HG03442 (cell line): ENCODE measurements around the gene GDF2.

ENCODE experiments used
- ATAC-seq: cut with Tn5 transposase; IDR thresholded peaks from one replicate; pipeline ENCODE4 v1.9.1; 2021; ENCODE audit warnings: mild to moderate bottlenecking, moderate library complexity; ENCODE audit not compliant: unreplicated experiment

The GDF2 gene

DNA sequence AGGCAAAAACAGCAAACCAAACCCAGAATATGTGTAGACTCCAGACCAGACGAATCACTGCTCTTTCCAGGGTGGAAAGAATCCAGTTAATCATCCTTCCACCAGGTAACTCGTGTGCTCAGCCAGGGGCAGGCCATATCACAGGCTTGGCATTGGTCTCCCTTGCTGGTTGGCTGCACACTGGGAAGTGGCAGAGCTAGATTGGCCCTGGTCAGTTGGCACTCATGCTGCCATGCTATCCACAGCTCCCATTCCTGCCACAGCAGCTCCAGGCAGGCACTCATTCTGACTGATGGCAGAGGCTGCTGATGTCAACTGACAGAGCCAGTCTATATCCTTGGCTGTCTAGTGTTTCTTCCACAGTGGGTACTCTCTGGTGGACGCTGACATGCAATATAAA is 31.9 kb upstream of the GDF2 start:
- ATAC-seq, result no peak

- no peak for ATAC-seq
Measured at GRCh38 chr10:47291682-47292081, 30.6 kb upstream of the GDF2 start.

- ATAC-seq, result no peak
Measured at GRCh38 chr10:47294057-47294456, 28.2 kb upstream of the GDF2 start.

DNA sequence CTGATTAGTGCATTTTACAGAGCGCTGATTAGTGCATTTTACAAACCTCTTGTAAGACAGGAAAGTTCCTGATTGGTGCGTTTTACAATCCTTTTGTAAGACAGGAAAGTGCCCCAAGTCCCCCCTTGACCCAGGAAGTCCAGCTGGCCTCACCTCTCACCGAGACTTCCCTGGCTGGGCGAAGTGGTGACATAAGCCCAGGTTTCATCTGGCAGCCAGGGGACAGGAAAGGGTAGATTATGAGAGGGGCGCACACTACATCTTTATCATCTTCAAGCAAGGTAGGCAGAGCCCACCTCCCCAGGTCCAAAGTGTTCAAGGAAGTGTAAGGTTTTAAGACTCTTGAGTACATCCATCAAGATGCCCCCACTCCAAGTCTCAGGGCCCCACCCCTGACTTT is 27.8 kb upstream of the GDF2 start:
- no peak for ATAC-seq

GRCh38 chr10:47295411-47295810 is 26.8 kb upstream of the GDF2 start:
- ATAC-seq, result no peak

DNA sequence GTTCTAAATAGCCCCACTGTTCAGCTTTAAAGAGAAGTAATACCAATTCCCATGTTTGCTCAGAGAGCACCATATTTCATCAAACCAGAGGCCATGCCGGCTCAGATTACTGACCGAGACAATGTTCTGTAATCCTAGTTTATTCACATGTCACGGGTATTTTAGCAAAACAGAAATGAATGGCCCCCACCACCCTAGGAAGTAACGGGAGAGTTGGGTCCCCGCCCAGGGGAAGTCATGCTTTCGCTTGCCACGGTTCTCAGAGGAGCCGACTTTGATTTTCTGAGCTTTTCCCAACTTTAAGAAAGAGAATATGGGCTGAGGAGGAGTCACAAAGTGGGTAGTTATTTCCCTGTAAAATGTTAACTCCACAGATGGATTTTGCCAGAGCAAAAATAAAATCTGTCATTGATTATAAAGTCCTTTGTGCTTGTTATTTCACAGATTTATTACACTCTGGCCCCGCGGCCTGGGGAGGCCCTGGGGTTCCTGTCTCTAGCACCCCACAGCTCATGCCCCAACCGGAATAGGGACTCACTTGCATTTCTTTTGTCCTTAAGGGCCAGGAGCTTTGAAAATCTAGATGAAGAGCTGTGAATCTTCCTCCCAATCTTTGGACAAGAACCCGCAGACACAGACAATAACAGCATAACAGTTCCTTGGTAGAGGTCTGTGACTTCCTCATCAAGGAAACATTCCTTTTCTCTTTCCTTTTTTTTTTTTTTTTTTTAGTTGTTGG is 25.9 kb upstream of the GDF2 start:
- ATAC-seq, result no peak

- ATAC-seq, result no peak
Measured at GRCh38 chr10:47296941-47297340, 25.3 kb upstream of the GDF2 start.

DNA sequence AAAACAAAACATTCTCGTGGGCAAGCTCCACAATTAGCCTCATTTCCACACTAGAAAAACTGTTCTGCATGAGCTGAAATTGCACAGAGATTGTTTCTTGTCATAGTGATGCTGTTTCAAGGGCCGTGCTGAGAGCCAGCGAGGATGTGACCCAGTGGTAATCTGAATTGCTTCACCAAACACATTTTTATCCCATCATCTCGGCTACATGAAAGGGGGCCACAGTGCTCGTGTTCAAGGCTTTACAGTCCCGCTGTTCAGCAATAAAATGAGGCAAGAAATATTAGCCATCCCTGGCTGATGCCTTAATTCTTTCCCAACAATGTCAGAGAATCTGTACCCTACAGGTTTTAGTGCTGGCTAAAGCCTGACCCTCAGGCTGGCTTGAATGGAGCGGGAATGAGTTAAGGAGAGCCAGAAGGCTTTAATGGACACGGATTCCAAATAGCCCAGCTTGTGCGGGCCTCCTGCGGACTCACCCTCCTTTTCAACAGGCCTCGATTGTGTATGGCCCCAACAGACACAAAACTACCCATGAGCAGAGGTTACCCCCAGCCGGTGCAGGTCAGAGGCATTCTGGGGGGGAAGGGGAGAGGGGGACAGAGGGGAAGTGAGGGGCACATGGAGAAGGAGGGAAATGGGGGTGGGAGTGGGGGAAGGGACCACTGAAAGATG is 24.3 kb upstream of the GDF2 start:
- ATAC-seq, result no peak

- no peak for ATAC-seq
Measured at GRCh38 chr10:47298715-47299114, 23.5 kb upstream of the GDF2 start.

- no peak for ATAC-seq
Measured at GRCh38 chr10:47299611-47300428, 22.4 kb upstream of the GDF2 start, which contains the start of gene GDF10. TSS of gene GDF10 (plus strand) at chr10:47300197. CDS start at chr10:47300652, 455 bp downstream.

- no peak for ATAC-seq
Measured at GRCh38 chr10:47300429-47300931, 21.8 kb upstream of the GDF2 start.

DNA sequence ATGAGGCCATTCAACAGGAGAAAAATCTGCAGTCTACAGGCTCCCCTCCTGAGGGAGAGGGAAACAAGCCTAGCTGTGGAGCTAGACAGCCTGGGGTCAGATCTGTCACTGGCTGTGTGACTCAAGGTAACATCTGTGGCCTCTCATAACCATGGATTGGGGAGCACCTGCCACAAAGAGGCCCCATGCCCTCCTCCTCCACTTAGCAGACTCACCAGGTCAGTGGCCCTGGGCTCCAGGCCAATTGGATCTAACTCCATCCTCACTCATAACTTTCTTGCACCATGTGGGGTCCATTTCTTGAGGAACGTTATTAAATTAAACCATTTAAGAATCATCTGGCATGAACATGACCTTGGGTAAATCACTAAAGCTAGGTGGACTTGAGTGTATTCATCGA is 20.4 kb upstream of the GDF2 start:
- ATAC-seq, result no peak

DNA sequence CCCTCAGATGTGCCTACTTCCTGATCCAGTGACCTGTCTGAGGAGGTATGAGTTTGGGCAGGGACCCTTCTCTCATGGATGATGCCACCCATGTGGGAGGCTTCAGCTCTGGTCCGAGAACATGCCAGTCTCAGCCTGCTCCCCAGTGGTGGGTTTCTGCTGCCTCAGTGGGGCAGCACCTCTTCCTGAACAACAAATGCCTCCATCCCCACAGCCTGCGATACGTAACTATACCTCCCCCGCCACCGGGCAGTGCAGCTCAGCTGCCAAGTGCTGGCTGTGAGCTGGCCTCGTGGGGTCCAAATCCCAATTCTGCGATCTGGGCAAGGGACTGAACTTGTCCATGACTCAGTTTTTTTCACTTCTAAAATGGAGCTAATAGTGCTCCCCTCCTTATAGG is 19.1 kb upstream of the GDF2 start:
- ATAC-seq, result no peak

DNA sequence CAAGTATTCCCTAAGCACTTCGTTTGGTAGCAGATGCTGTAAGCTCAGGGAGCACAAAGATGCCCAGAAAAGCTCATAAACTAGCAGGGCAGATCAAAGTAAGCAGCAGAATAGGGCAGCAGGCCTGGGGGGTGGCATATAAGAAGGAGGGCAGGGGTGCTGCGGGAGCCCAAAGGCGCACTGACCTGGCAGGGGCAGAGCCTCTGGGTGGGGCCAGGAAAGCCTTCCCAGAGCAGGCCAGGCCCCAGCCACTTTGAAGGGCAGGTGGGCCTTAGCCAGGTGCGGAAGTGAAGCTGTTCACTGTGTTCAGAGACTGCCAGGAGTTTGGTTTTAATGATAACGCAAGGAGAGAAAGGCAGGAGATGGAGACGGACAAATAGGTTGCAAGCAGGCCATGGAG is 18.4 kb upstream of the GDF2 start:
- ATAC-seq, result no peak

DNA sequence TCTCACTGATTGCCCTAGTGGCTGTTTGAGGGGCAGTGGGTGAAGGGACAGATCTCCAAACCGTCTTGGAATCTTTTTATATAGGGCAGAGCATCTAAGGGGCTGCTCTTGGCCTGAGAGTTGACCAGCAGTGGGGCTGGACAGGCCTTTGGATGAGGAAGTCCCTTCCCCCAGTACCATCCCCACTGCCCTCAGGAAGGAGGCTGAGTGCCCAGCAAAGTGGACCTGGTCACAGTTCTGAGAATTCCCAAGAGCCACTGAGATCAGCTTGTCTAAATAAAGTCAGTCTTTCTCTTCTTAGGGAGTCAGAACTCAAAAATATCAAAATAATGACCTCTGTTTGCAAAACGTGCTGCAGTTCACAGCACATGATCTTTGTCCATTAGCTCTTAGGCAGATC is 16.7 kb upstream of the GDF2 start:
- no peak for ATAC-seq

GRCh38 chr10:47306387-47307210 is 15.7 kb upstream of the GDF2 start:
- ATAC-seq, result no peak

DNA sequence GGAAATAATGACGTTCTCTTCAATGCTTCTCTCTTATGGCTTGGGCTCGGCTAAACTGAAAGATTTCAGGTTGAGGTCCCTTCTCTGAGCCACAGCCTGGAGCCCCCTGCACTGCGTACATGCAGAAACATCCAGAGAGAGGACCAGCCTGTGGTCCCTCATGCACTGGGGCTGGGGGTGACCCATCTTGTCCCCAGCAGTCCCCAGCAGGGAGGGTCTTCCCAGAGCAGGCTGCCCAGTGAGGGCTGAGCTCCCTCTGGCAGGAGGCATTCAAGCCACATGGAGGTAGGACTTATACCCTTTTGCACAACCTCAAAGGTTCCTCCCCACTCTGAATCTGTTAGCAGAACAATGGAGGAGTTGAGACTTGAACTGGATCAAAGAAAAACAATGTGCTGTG is 14.9 kb upstream of the GDF2 start:
- ATAC-seq, result no peak

GRCh38 chr10:47308775-47309174 is 13.5 kb upstream of the GDF2 start:
- no peak for ATAC-seq

DNA sequence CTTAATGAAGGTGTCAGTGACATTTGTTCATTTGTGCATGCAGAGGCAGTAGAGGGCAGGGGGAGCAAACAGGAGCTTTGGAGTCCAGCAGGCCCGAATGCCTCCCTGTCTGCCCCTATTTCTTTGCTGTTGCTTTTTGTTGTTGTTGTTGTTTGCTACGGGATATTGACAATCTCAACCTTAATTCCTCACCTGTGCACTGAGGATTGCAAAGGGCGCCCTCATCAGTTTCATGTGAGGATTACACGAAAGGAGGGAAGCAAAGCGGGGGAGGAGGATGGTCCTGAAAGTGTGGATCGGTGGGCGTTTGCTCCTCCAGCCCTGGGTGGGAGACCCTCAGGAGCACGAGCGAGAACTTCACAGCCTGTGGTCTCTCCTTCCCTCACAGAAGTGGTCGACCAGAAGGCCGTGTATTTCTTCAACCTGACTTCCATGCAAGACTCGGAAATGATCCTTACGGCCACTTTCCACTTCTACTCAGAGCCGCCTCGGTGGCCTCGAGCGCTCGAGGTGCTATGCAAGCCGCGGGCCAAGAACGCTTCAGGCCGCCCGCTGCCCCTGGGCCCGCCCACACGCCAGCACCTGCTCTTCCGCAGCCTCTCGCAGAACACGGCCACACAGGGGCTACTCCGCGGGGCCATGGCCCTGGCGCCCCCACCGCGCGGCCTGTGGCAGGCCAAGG is 12.7 kb upstream of the GDF2 start:
- ATAC-seq, result no peak

DNA sequence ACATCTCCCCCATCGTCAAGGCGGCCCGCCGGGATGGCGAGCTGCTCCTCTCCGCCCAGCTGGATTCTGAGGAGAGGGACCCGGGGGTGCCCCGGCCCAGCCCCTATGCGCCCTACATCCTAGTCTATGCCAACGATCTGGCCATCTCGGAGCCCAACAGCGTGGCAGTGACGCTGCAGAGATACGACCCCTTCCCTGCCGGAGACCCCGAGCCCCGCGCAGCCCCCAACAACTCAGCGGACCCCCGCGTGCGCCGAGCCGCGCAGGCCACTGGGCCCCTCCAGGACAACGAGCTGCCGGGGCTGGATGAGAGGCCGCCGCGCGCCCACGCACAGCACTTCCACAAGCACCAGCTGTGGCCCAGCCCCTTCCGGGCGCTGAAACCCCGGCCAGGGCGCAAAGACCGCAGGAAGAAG is 12.2 kb upstream of the GDF2 start:
- ATAC-seq, result no peak
